Activated T-cell treated with anti-CD3 and anti-CD28 coated beads, Interleukin-2, amount 50 U/mL, for 72 hours (primary cell): ENCODE data around the gene MXD1. TPM values are rescaled to one million over a fixed set of nuclear protein-coding genes. Genes with fewer than 3 reads are reported as not detected.

Experiments
- ATAC-seq, 2 donors: fragments of 150-1000 bp; cut with Tn5 transposase; replicated peaks in 1 of 2; 2 replicates each; pipeline ENCODE4 v1.10.0; 2021; ENCODE audit warnings: moderate library complexity in 2 of 2, mild to moderate bottlenecking in 1 of 2
- DNase-seq, 2 donors: peaks; one replicate each; pipeline ENCODE4 v3.0.0; 2021 to 2022; ENCODE audit warnings: mixed read lengths in 1 of 2
- H3K27ac Mint-ChIP-seq: one replicate; pipeline ENCODE4 v1.8.0; 2022; ENCODE audit warnings: mild to moderate bottlenecking, moderate library complexity, mixed read lengths
- H3K27me3 Mint-ChIP-seq: one replicate; pipeline ENCODE4 v1.8.0; 2022; ENCODE audit warnings: low read depth, mixed read lengths
- H3K36me3 Mint-ChIP-seq, 2 donors: one replicate each; pipeline ENCODE4 v1.8.0; 2022; ENCODE audit warnings: mixed read lengths in 2 of 2, mild to moderate bottlenecking in 1 of 2; ENCODE audit not compliant: insufficient read depth in 2 of 2
- H3K4me1 Mint-ChIP-seq: one replicate; pipeline ENCODE4 v1.8.0; 2022; ENCODE audit warnings: low read depth, mixed read lengths
- H3K4me3 Mint-ChIP-seq, 2 donors: one replicate each; pipeline ENCODE4 v1.8.0; 2022; ENCODE audit warnings: mild to moderate bottlenecking in 2 of 2, mixed read lengths in 2 of 2, moderate library complexity in 2 of 2
- H3K9me3 Mint-ChIP-seq, 2 donors: one replicate each; pipeline ENCODE4 v1.8.0; 2022; ENCODE audit warnings: mixed read lengths in 2 of 2
- total RNA-seq, 2 donors: library from RNA; stranded (reverse); gene quantifications; one replicate each; pipeline ENCODE4 v1.2.3, GENCODE V29; 2022

MXD1 gene
- total RNA-seq, 2 donors from 2014 or later: 14.3 to 40.0 TPM

DNA sequence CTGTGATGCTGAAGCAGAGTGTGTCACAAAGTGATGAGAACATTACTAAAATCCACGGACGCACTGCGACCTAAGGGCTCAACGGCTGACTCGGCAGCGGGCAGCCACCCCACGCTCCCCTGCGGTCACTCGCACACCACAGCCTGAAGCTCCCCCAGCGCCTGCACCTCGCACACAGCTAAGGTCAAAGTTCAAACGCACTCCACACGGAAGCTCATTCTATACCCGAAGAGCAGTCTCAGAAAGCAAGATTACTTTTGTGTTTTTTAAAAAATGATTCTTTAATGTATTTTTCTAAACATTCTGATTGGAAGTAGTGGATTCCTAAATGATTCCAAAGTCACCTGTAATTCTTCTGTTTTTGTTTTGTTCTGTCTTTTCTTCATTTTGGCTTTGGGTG, 24.8 kb downstream of the MXD1 start:
- DNase-seq: no peak
- no peak for ATAC-seq
- Mint-ChIP-seq H3K9me3 (no peaks in the 10 kb centered on the region), H3K27ac (no peak overlapping the region), H3K27me3 (no peaks in the 10 kb centered on the region), H3K4me1 (peaks cover 18% of the 10 kb centered on the region), H3K36me3 (peaks cover 17 to 32% of the 10 kb centered on the region in 2 donors), H3K4me3 (no peak overlapping the region)

GRCh38 chr2:69940691-69941090, 25.8 kb downstream of the MXD1 start:
- no peak overlapping the region for H3K27ac Mint-ChIP-seq
- H3K9me3 Mint-ChIP-seq: no peaks in the 10 kb centered on the region
- ATAC-seq (no peak), DNase-seq (no peak)
- no peak overlapping the region for H3K4me3 Mint-ChIP-seq
- H3K36me3 Mint-ChIP-seq: peaks cover 14 to 31% of the 10 kb centered on the region in 2 donors
- no peaks in the 10 kb centered on the region for H3K27me3 Mint-ChIP-seq
- peaks cover 25% of the 10 kb centered on the region for H3K4me1 Mint-ChIP-seq

DNA sequence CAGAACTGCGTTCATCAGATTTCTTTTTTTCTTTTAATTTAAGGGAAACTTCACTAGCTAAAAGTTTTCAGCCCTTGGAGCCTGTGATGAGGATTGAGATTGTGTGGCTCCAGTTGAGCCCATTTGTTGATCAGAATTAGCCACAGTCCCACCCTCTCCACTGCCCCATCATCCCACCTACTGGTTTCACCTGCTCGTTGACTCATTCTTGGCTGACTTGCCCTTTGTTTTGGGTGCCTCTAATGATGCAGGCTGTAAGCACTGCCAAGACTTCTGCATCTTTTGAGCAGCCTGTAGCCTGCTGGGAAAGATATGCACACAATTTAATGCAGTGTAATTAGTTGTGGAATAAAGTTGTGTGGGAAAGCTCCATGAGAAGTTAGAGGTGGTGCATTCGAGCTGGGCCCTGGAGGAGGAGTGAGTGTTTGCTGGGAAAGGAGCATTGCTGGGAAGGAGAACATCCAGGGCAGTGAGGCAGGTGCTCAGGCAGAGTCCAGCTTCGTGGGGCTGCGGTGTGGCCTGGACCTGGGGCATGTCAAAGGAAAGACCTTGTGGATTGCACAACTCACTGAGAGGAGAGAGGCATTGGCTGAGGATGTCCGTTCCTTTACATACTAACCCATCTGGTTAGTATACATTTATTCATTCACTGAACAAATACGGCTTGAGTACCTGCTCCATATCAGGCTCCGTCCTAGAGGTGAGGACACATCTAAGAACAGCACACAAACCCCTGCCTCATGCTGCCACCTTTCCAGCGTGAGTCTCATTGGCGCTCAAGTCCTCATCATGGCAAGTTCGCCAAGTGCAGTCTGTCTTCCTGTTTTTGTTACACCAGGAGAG, 28.3 kb downstream of the MXD1 start:
- Mint-ChIP-seq H3K27ac (no peak overlapping the region), H3K4me3 (peak overlapping the region in 1 of 2 donors; percentile 41), H3K4me1 (peaks cover 44% of the 10 kb centered on the region), H3K36me3 (peaks cover 6 to 19% of the 10 kb centered on the region in 2 donors), H3K27me3 (no peaks in the 10 kb centered on the region), H3K9me3 (no peaks in the 10 kb centered on the region)
- DNase-seq: peak in 1 of 2 donors; percentile 17
- ATAC-seq: peak in 1 of 2 donors; percentile 30

GRCh38 chr2:69943843-69944525, 29.1 kb downstream of the MXD1 start:
- Mint-ChIP-seq H3K27me3 (no peaks in the 10 kb centered on the region), H3K27ac (no peak overlapping the region), H3K4me3 (no peak overlapping the region), H3K9me3 (no peaks in the 10 kb centered on the region), H3K4me1 (peaks cover 44% of the 10 kb centered on the region), H3K36me3 (peaks cover 4 to 12% of the 10 kb centered on the region in 2 donors)
- ATAC-seq (no peak), DNase-seq (no peak)

DNA sequence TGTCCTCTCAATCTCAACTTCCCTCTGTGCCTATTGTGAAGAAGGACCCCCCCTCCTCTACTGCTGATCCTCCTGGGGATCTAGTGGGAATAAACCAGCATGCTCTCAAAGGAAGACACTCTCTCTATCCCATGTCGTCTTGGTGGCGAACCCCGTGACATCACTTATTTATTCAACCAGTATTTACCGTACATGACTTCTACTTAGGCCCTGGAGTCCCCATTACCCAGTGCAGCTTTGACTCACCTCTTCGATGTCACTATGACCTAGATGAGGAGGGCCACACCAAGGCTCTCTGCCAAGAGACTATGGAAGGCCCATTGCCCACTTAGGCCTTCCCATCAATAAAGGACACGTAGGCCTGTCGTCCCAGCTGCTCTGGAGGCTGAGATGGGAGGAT, 29.8 kb downstream of the MXD1 start:
- no peak for DNase-seq
- Mint-ChIP-seq H3K4me1 (peaks cover 44% of the 10 kb centered on the region), H3K9me3 (no peaks in the 10 kb centered on the region), H3K27ac (no peak overlapping the region), H3K36me3 (peaks cover 4 to 7% of the 10 kb centered on the region in 2 donors), H3K4me3 (no peak overlapping the region), H3K27me3 (no peaks in the 10 kb centered on the region)
- ATAC-seq: no peak

GRCh38 chr2:69945441-69945840, 30.5 kb downstream of the MXD1 start:
- Mint-ChIP-seq H3K9me3 (no peaks in the 10 kb centered on the region), H3K36me3 (peaks cover 4% of the 10 kb centered on the region in 2 donors), H3K27me3 (no peaks in the 10 kb centered on the region), H3K27ac (peak overlapping the region; percentile 66), H3K4me1 (peaks cover 44% of the 10 kb centered on the region), H3K4me3 (peak overlapping the region; percentile 49 to 63)
- ATAC-seq (no peak), DNase-seq (no peak)

DNA sequence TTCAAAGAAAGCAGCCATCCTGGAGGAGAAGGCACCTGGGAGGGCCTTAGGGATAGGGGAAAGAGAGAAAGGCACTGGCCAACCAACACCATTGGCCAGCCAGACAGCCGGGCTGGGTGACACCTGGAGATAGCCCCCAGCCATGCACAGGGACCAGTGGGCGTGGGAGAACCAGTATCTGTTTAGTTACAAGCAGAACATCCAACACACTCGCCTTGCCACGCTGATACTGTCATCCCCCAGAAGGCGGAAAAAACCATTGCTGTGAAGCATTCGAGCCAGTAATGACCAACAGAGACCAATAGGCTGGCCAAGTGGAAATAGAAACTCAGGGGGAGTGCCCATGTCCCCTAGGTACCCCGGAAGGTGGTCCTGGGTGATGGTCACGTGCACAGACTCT, 31.0 kb downstream of the MXD1 start:
- Mint-ChIP-seq H3K27ac (peak overlapping the region; percentile 84), H3K27me3 (no peaks in the 10 kb centered on the region), H3K4me1 (peaks cover 44% of the 10 kb centered on the region), H3K36me3 (peaks cover 4% of the 10 kb centered on the region in 2 donors), H3K9me3 (no peaks in the 10 kb centered on the region), H3K4me3 (peak overlapping the region; percentile 62 to 69)
- no peak for DNase-seq
- no peak for ATAC-seq

DNA sequence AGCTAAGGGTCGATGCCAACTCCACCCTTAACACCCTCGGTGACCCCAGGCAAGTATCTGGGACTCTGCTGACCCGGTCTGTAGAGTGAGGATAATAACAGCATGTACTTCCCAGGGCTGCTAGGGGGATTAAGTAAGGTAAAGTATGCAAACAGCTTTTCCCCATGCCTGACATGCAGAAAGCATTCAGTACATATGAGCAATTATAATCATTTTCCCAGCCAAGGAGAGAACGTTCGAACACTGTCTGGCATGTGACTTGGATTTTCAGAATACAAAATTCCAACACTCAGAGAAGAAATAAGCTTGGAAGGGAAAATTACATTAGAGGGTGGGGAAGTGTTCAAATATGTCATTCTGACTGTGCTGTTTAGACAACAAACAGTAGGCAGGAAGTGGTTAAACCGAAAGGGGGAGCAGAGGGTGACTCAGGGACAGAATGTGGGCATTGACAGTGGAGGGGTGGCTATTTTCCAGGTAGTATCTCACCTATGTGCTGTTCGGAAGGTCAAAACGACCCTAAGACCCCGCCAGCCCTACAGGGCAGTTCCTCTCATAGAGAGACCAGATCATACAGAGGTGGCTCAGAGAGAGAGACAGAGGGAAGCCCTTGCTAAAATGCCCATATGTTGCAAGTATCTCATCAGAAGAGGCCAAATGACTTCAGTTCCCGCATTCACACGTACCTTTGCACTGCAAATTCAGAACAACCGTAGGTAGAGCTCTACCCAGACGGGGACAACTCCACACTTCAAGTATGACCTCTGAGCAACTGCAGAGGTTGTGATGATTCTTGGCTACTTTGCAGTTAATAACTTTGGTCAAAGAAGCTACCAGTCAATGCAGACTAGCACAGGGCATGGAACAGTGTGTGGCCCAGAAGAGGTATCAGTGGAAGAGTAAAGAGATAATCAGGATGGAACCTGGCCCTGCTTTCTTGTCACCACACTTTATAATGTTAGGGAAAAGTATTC, 31.7 kb downstream of the MXD1 start:
- Mint-ChIP-seq H3K36me3 (peaks cover 4% of the 10 kb centered on the region in 2 donors), H3K27ac (peak overlapping the region; percentile 84), H3K4me3 (peak overlapping the region; percentile 62 to 69), H3K9me3 (no peaks in the 10 kb centered on the region), H3K4me1 (peaks cover 44% of the 10 kb centered on the region), H3K27me3 (no peaks in the 10 kb centered on the region)
- ATAC-seq (peak; percentile 91 to 93), DNase-seq (peak; percentile 69 to 70)

- Mint-ChIP-seq H3K27me3 (no peaks in the 10 kb centered on the region), H3K27ac (peak overlapping the region; percentile 84), H3K36me3 (peaks cover 4% of the 10 kb centered on the region in 2 donors), H3K4me1 (peaks cover 44% of the 10 kb centered on the region), H3K9me3 (no peaks in the 10 kb centered on the region), H3K4me3 (peak overlapping the region; percentile 8 to 69)
- ATAC-seq: no peak
- no peak for DNase-seq
These were observed 32.5 kb downstream of the MXD1 start for GRCh38 chr2:69947325-69947931.

- Mint-ChIP-seq H3K9me3 (no peaks in the 10 kb centered on the region), H3K27ac (no peak overlapping the region), H3K4me1 (peaks cover 39% of the 10 kb centered on the region), H3K36me3 (peaks cover under 1 to 4% of the 10 kb centered on the region in 2 donors), H3K27me3 (no peaks in the 10 kb centered on the region), H3K4me3 (no peak overlapping the region)
- ATAC-seq (no peak), DNase-seq (no peak)
These were observed 33.4 kb downstream of the MXD1 start for GRCh38 chr2:69948032-69948962.

GRCh38 chr2:69948963-69949645, 34.2 kb downstream of the MXD1 start:
- no peaks in the 10 kb centered on the region for H3K9me3 Mint-ChIP-seq
- no peaks in the 10 kb centered on the region for H3K27me3 Mint-ChIP-seq
- H3K4me3 Mint-ChIP-seq: no peak overlapping the region
- H3K36me3 Mint-ChIP-seq: peaks cover 0 to 4% of the 10 kb centered on the region in 2 donors
- no peak for DNase-seq
- peaks cover 36% of the 10 kb centered on the region for H3K4me1 Mint-ChIP-seq
- no peak for ATAC-seq
- no peak overlapping the region for H3K27ac Mint-ChIP-seq
